GM23338 (cell line): ENCODE results near the gene NDEL1. TPM values are rescaled to one million over a fixed set of nuclear protein-coding genes. Genes with fewer than 3 reads are reported as not detected.

Source experiments
- ATAC-seq: fragments of 200-7000 bp; cut with Tn5 transposase; 3 replicates; pipeline ENCODE4 v1.9.1; 2020
- DNase-seq: peaks from one replicate; pipeline ENCODE4 v3.0.0-alpha.2; 2015; ENCODE audit warnings: low spot score
- H2AFZ ChIP-seq: fragments of 200-600 bp; sonication (generic); 2 replicates; pipeline ENCODE4 v1.8.0; 2016; ENCODE audit warnings: antibody characterized with exemption, mild to moderate bottlenecking, moderate library complexity
- H3F3A ChIP-seq: fragments of 200-600 bp; sonication (generic); replicated peaks from 2 replicates; pipeline ENCODE4 v1.8.0; 2017; ENCODE audit warnings: antibody characterized with exemption, mixed run types, low read depth
- H3K27ac ChIP-seq: fragments of 200-600 bp; sonication (generic); 2 replicates; pipeline ENCODE4 v1.6.1; 2016; ENCODE audit warnings: low read depth
- H3K27me3 ChIP-seq: fragments of 200-600 bp; sonication (generic); 2 replicates; pipeline ENCODE4 v1.8.0; 2016; ENCODE audit warnings: mild to moderate bottlenecking, mixed run types, moderate library complexity; ENCODE audit not compliant: insufficient read depth
- H3K36me3 ChIP-seq: fragments of 200-600 bp; sonication (generic); 2 replicates; pipeline ENCODE4 v1.8.0; 2016; ENCODE audit warnings: mild to moderate bottlenecking; ENCODE audit not compliant: insufficient read depth
- H3K4me1 ChIP-seq: fragments of 200-600 bp; sonication (generic); 2 replicates; pipeline ENCODE4 v1.8.0; 2016; ENCODE audit warnings: mild to moderate bottlenecking, moderate library complexity; ENCODE audit not compliant: insufficient read depth
- H3K4me2 ChIP-seq: fragments of 200-600 bp; sonication (generic); 2 replicates; pipeline ENCODE4 v1.7.1; 2017; ENCODE audit warnings: mixed run types
- H3K4me3 ChIP-seq: fragments of 200-600 bp; sonication (generic); 2 replicates; pipeline ENCODE4 v1.6.1; 2016; ENCODE audit warnings: mixed run types
- H3K79me2 ChIP-seq: fragments of 200-600 bp; sonication (generic); replicated peaks from 2 replicates; pipeline ENCODE4 v1.8.0; 2017; ENCODE audit warnings: mild to moderate bottlenecking; ENCODE audit not compliant: insufficient read depth
- H3K9me2 ChIP-seq: fragments of 200-600 bp; sonication (generic); 2 replicates; pipeline ENCODE4 v1.8.0; 2017; ENCODE audit not compliant: insufficient read depth
- H4K20me1 ChIP-seq: fragments of 200-600 bp; sonication (generic); replicated peaks from 2 replicates; pipeline ENCODE4 v1.8.0; 2017; ENCODE audit warnings: mild to moderate bottlenecking; ENCODE audit not compliant: insufficient read depth
- H3K27ac Mint-ChIP-seq: 2 replicates; pipeline ENCODE4 v1.8.0; 2020; ENCODE audit warnings: inconsistent platforms, mild to moderate bottlenecking, moderate library complexity, mixed read lengths
- H3K27me3 Mint-ChIP-seq: 3 replicates; pipeline ENCODE4 v1.8.0; 2022; ENCODE audit warnings: low read depth, mild to moderate bottlenecking, moderate library complexity, mixed read lengths, inconsistent platforms; ENCODE audit not compliant: insufficient read depth, poor library complexity
- H3K36me3 Mint-ChIP-seq: 3 replicates; pipeline ENCODE4 v1.8.0; 2021; ENCODE audit warnings: low read depth, mild to moderate bottlenecking, inconsistent platforms, moderate library complexity, mixed read lengths
- H3K4me1 Mint-ChIP-seq: 3 replicates; pipeline ENCODE4 v1.8.0; 2020; ENCODE audit warnings: mild to moderate bottlenecking, inconsistent platforms, mixed read lengths
- H3K4me3 Mint-ChIP-seq: 3 replicates; pipeline ENCODE4 v1.8.0; 2021; ENCODE audit warnings: moderate library complexity, mild to moderate bottlenecking, inconsistent platforms, mixed read lengths
- H3K9me3 Mint-ChIP-seq: 3 replicates; pipeline ENCODE4 v1.8.0; 2020; ENCODE audit warnings: moderate library complexity, mild to moderate bottlenecking, inconsistent platforms, mixed read lengths
- EZH2 ChIP-seq: fragments of 200-600 bp; sonication (generic); IDR thresholded peaks from one replicate; pipeline ENCODE4 v1.8.0; 2017; ENCODE audit warnings: antibody characterized with exemption, mild to moderate bottlenecking, low read depth; ENCODE audit not compliant: unreplicated experiment
- EZH2phosphoT487 ChIP-seq: fragments of 200-600 bp; sonication (generic); IDR thresholded peaks from one replicate; pipeline ENCODE4 v1.8.1; 2018; ENCODE audit warnings: antibody characterized with exemption; ENCODE audit not compliant: unreplicated experiment
- ZNF114 ChIP-seq: fragments of 250-450 bp; sonication (Bioruptor Pico); IDR thresholded peaks from 2 replicates; pipeline ENCODE4 v1.5.0; 2020; ENCODE audit warnings: mild to moderate bottlenecking, moderate library complexity
- ZNF331 ChIP-seq: fragments of 250-450 bp; sonication (Bioruptor Pico); IDR thresholded peaks from 2 replicates; pipeline ENCODE4 v1.5.0; 2020; ENCODE audit warnings: low read depth, mild to moderate bottlenecking, moderate library complexity
- polyA plus RNA-seq: library from polyadenylated mRNA; unstranded; fragments of >200 nt; fragmentation: Nextera tagmentation; extraction: Ambion mirVana; gene quantifications from 2 replicates; pipeline ENCODE4 v1.2.1, GENCODE V29; 2016
- total RNA-seq: library from RNA; depleted of rRNA; stranded (reverse); fragments of >200 nt; shearing (Covaris generic); gene quantifications from 2 replicates; pipeline ENCODE4 v1.2.3, GENCODE V29; 2014
- TF ChIP-seq, protein P1 (sequence below): IDR thresholded peaks from one replicate; pipeline ENCODE4 v1.6.1; 2018; ENCODE audit warnings: antibody characterized with exemption; ENCODE audit not compliant: unreplicated experiment
- TF ChIP-seq, protein P2 (sequence below): fragments of 250-450 bp; sonication (Bioruptor Pico); IDR thresholded peaks from 2 replicates; pipeline ENCODE4 v1.5.0; 2020; ENCODE audit warnings: mild to moderate bottlenecking, moderate library complexity

Gene NDEL1
- total and polyA plus RNA-seq, 2 experiments from 2014 or later: 21.2 to 26.0 TPM

DNA sequence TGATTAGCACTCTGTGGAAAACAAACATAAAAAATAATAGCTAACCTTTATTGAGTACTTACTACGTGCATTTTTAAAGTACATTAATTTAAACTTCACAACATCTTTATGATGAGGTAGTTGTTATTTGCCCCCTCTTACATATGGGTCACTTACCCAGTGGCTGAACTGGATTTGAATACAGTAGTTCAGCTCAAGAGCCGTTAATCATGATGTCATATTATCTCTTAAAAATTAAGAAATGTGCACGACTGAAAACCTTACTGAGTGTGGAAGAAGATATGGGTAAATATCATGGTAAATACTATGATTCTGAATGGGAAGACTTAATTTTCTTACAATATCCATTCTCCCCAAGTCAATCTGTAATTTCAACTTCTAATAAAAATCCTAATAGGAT lies 17.6 kb downstream of the NDEL1 start (continued):
- no peak for TF ChIP-seq ZNF331
- TF ChIP-seq, protein P1, sequence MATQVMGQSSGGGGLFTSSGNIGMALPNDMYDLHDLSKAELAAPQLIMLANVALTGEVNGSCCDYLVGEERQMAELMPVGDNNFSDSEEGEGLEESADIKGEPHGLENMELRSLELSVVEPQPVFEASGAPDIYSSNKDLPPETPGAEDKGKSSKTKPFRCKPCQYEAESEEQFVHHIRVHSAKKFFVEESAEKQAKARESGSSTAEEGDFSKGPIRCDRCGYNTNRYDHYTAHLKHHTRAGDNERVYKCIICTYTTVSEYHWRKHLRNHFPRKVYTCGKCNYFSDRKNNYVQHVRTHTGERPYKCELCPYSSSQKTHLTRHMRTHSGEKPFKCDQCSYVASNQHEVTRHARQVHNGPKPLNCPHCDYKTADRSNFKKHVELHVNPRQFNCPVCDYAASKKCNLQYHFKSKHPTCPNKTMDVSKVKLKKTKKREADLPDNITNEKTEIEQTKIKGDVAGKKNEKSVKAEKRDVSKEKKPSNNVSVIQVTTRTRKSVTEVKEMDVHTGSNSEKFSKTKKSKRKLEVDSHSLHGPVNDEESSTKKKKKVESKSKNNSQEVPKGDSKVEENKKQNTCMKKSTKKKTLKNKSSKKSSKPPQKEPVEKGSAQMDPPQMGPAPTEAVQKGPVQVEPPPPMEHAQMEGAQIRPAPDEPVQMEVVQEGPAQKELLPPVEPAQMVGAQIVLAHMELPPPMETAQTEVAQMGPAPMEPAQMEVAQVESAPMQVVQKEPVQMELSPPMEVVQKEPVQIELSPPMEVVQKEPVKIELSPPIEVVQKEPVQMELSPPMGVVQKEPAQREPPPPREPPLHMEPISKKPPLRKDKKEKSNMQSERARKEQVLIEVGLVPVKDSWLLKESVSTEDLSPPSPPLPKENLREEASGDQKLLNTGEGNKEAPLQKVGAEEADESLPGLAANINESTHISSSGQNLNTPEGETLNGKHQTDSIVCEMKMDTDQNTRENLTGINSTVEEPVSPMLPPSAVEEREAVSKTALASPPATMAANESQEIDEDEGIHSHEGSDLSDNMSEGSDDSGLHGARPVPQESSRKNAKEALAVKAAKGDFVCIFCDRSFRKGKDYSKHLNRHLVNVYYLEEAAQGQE: no peak

DNA sequence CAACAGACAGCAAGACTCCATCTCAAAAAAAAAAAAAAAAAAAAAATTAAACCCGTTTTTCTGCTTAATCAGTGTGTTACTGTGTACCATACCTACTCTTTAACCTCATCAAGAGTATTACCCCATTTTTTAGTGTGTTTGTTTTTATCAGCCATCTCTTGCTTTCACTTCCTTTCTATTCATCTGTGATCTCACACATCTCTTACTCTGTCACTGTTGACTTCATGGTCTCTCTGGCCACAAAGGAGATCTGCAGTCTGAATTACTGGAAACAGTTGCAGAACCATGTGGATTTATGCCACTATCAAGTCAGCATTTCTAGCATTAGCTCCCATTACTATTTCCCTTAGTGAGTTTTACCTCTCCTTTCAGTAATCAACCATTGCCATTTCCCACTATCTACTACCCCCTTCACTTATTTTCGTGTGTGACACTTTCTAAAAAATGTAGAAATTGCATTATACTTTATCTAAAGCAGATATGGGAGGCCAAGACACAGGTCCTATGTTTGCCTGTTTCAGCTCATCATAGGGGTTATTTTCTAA lies 20.1 kb downstream of the NDEL1 start:
- Histone ChIP-seq H4K20me1 (peaks cover 5% of the 10 kb centered on the region), H3K79me2 (peaks cover 5% of the 10 kb centered on the region; the same call in 1 of the 2 replicates), H3F3A (no peaks in the 10 kb centered on the region), H3K27ac (no peak overlapping the region), H3K4me1 (no peaks in the 10 kb centered on the region), H3K27me3 (no peaks in the 10 kb centered on the region), H2AFZ (no peak overlapping the region), H3K4me2 (no peak overlapping the region), H3K9me2 (no peaks in the 10 kb centered on the region), H3K4me3 (no peak overlapping the region), H3K36me3 (peaks cover 26% of the 10 kb centered on the region)
- no peaks in the 10 kb centered on the region for H3K27me3 Mint-ChIP-seq
- DNase-seq: no peak
- no peak for ATAC-seq
- H3K4me1 Mint-ChIP-seq: no peaks in the 10 kb centered on the region
- H3K36me3 Mint-ChIP-seq: peaks cover 34% of the 10 kb centered on the region
- TF ChIP-seq, protein P2, sequence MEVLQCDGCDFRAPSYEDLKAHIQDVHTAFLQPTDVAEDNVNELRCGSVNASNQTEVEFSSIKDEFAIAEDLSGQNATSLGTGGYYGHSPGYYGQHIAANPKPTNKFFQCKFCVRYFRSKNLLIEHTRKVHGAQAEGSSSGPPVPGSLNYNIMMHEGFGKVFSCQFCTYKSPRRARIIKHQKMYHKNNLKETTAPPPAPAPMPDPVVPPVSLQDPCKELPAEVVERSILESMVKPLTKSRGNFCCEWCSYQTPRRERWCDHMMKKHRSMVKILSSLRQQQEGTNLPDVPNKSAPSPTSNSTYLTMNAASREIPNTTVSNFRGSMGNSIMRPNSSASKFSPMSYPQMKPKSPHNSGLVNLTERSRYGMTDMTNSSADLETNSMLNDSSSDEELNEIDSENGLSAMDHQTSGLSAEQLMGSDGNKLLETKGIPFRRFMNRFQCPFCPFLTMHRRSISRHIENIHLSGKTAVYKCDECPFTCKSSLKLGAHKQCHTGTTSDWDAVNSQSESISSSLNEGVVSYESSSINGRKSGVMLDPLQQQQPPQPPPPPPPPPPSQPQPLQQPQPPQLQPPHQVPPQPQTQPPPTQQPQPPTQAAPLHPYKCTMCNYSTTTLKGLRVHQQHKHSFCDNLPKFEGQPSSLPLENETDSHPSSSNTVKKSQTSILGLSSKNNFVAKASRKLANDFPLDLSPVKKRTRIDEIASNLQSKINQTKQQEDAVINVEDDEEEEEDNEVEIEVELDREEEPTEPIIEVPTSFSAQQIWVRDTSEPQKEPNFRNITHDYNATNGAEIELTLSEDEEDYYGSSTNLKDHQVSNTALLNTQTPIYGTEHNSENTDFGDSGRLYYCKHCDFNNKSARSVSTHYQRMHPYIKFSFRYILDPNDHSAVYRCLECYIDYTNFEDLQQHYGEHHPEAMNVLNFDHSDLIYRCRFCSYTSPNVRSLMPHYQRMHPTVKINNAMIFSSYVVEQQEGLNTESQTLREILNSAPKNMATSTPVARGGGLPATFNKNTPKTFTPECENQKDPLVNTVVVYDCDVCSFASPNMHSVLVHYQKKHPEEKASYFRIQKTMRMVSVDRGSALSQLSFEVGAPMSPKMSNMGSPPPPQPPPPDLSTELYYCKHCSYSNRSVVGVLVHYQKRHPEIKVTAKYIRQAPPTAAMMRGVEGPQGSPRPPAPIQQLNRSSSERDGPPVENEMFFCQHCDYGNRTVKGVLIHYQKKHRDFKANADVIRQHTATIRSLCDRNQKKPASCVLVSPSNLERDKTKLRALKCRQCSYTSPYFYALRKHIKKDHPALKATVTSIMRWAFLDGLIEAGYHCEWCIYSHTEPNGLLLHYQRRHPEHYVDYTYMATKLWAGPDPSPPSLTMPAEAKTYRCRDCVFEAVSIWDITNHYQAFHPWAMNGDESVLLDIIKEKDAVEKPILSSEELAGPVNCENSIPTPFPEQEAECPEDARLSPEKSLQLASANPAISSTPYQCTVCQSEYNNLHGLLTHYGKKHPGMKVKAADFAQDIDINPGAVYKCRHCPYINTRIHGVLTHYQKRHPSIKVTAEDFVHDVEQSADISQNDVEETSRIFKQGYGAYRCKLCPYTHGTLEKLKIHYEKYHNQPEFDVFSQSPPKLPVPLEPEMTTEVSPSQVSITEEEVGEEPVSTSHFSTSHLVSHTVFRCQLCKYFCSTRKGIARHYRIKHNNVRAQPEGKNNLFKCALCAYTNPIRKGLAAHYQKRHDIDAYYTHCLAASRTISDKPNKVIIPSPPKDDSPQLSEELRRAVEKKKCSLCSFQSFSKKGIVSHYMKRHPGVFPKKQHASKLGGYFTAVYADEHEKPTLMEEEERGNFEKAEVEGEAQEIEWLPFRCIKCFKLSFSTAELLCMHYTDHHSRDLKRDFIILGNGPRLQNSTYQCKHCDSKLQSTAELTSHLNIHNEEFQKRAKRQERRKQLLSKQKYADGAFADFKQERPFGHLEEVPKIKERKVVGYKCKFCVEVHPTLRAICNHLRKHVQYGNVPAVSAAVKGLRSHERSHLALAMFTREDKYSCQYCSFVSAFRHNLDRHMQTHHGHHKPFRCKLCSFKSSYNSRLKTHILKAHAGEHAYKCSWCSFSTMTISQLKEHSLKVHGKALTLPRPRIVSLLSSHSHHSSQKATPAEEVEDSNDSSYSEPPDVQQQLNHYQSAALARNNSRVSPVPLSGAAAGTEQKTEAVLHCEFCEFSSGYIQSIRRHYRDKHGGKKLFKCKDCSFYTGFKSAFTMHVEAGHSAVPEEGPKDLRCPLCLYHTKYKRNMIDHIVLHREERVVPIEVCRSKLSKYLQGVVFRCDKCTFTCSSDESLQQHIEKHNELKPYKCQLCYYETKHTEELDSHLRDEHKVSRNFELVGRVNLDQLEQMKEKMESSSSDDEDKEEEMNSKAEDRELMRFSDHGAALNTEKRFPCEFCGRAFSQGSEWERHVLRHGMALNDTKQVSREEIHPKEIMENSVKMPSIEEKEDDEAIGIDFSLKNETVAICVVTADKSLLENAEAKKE: no peak
- no peak for TF ChIP-seq ZNF114 (CRISPR knock-in tag)
- TF ChIP-seq EZH2: no peak
- TF ChIP-seq EZH2phosphoT487: no peak
- H3K9me3 Mint-ChIP-seq: no peaks in the 10 kb centered on the region
- no peak overlapping the region for H3K27ac Mint-ChIP-seq
- no peak overlapping the region for H3K4me3 Mint-ChIP-seq
